Panc1 (cell line): ENCODE measurements around the gene SEZ6L. TPM values are rescaled to one million over a fixed set of nuclear protein-coding genes. Genes with fewer than 3 reads are reported as not detected.

ENCODE experiments used
- ATAC-seq: fragments of 200-7000 bp; cut with Tn5 transposase; 2 replicates; pipeline ENCODE4 v1.9.1; 2020; ENCODE audit warnings: mild to moderate bottlenecking, moderate library complexity
- BruUV-seq: library from RNA; stranded (reverse); fragments of 400-500 nt; replicated peaks from 2 replicates; lab custom pipeline; 2021; lab: Mats Ljungman, UMichigan
- CTCF ChIA-PET: fragments of 300-600 bp; sonication (Branson Sonifier 250); formaldehyde crosslinking; loops from one replicate; lab custom pipeline; 2022; ENCODE audit warnings: antibody characterized with exemption; lab: Charles Lee
- POLR2A ChIA-PET: fragments of 300-600 bp; sonication (Branson Sonifier 250); formaldehyde crosslinking; loops from one replicate; lab custom pipeline; 2022; ENCODE audit warnings: antibody characterized with exemption; lab: Charles Lee
- DNase-seq: peaks from one replicate; pipeline ENCODE4 v3.0.0-alpha.2; 2010; ENCODE audit warnings: low read depth, low spot score
- H3K27ac ChIP-seq: 2 replicates; pipeline ENCODE4 v1.5.1; 2011; ENCODE audit warnings: mild to moderate bottlenecking, low read length, inconsistent platforms
- H3K27me3 ChIP-seq: fragments of 200-500 bp; sonication (Bioruptor generic); 2 replicates; pipeline ENCODE4 v1.6.0; 2014; ENCODE audit warnings: low read length, inconsistent platforms; ENCODE audit not compliant: control insufficient read depth, insufficient read depth
- H3K36me3 ChIP-seq: fragments of 200-500 bp; sonication (Bioruptor generic); 2 replicates; pipeline ENCODE4 v1.5.1; 2014; ENCODE audit warnings: inconsistent platforms, mild to moderate bottlenecking, low read length, moderate library complexity; ENCODE audit not compliant: control insufficient read depth, insufficient read depth
- H3K4me1 ChIP-seq: 2 replicates; pipeline ENCODE4 v1.5.1; 2011; ENCODE audit warnings: inconsistent platforms, mild to moderate bottlenecking, low read length, moderate library complexity; ENCODE audit not compliant: control insufficient read depth, insufficient read depth
- H3K4me3 ChIP-seq, 2 experiments: 2 replicates each; pipeline ENCODE4 v1.5.1; 2011 to 2012; ENCODE audit warnings: low read depth in 2 of 2, low read length in 2 of 2, mild to moderate bottlenecking in 2 of 2, inconsistent platforms in 1 of 2, moderate library complexity in 1 of 2
- H3K9me3 ChIP-seq: fragments of 200-500 bp; sonication (Bioruptor generic); 2 replicates; pipeline ENCODE4 v1.5.1; 2014; ENCODE audit warnings: low read depth, mild to moderate bottlenecking, inconsistent platforms, low read length, moderate library complexity; ENCODE audit not compliant: control insufficient read depth, insufficient read depth
- POLR2AphosphoS5 ChIP-seq: IDR thresholded peaks from 2 replicates; pipeline ENCODE4 v1.6.1; 2012; ENCODE audit warnings: mild to moderate bottlenecking, low read depth, low read length, moderate library complexity
- SIN3A ChIP-seq: IDR thresholded peaks from 2 replicates; pipeline ENCODE4 v1.6.1; 2012; ENCODE audit warnings: low read depth, mild to moderate bottlenecking, low read length, moderate library complexity, borderline replicate concordance; ENCODE audit not compliant: insufficient read depth
- TCF7L2 ChIP-seq: IDR thresholded peaks from 2 replicates; pipeline ENCODE4 v1.6.1; 2011; ENCODE audit warnings: mild to moderate bottlenecking, low read depth, low read length, inconsistent platforms
- in situ Hi-C: cut with HindIII; loops from 2 replicates; pipeline ENCODE4 v1.10.0; 2016; ENCODE audit warnings: low sequenced_read_pairs, low pct_unique_long_range_greater_than_20kb
- intact Hi-C: fragments of 100-400 bp; cut with micrococcal nuclease; formaldehyde crosslinking; loops from one replicate; pipeline ENCODE4 v1.10.0; 2022; ENCODE audit not compliant: unreplicated experiment
- total RNA-seq: library from RNA; stranded (reverse); gene quantifications from one replicate; pipeline ENCODE4 v1.2.1, GENCODE V29; 2021; ENCODE audit not compliant: unreplicated experiment
- TF ChIP-seq, protein P1 (sequence below), 2 experiments: IDR thresholded peaks; 2 replicates each; pipeline ENCODE4 v1.6.1; 2011 to 2012; ENCODE audit warnings: low read depth in 2 of 2, control low read depth in 1 of 2, low read length in 1 of 2, mild to moderate bottlenecking in 1 of 2, moderate library complexity in 1 of 2; ENCODE audit not compliant: insufficient read depth in 1 of 2
- TF ChIP-seq, protein P2 (sequence below): fragments of 450-650 bp; IDR thresholded peaks from 2 replicates; pipeline ENCODE4 v1.5.1; 2017; ENCODE audit warnings: mild to moderate bottlenecking

SEZ6L gene
- total RNA-seq, 1 experiment from 2014 or later = not detected

DNA sequence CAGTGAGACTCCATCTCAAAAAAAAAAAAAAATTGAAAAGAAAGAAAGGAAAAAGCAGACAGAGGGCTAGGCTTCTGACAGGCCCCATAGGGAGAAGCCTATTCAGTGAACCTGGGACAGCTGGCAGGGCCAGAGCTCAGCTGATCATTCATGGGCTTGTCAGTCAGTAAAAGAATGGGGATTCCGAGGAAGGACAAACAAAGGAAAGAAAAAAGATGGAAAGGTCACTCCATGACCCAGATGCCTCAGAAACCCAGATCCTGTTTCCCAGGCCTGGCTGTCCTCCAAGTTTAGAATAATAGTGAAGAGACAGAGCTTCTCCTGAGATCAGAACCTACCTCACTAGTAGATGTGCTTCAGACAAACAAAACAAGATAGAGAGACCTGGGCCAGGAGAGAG, 225.5 kb downstream of the SEZ6L start:
- Histone ChIP-seq H3K9me3 (no peaks in the 10 kb centered on the region), H3K4me3 (no peak overlapping the region), H3K27me3 (no peaks in the 10 kb centered on the region), H3K4me1 (no peaks in the 10 kb centered on the region), H3K27ac (no peak overlapping the region), H3K36me3 (no peaks in the 10 kb centered on the region)
- CTCF ChIA-PET = no interaction called here
- no peak for DNase-seq
- no peak for ATAC-seq
- POLR2A ChIA-PET = no interaction called here
- intact Hi-C loops = no loop called here
- BruUV-seq = no TSS peak
- in situ Hi-C loops = no loop called here
- TF ChIP-seq, protein P1, sequence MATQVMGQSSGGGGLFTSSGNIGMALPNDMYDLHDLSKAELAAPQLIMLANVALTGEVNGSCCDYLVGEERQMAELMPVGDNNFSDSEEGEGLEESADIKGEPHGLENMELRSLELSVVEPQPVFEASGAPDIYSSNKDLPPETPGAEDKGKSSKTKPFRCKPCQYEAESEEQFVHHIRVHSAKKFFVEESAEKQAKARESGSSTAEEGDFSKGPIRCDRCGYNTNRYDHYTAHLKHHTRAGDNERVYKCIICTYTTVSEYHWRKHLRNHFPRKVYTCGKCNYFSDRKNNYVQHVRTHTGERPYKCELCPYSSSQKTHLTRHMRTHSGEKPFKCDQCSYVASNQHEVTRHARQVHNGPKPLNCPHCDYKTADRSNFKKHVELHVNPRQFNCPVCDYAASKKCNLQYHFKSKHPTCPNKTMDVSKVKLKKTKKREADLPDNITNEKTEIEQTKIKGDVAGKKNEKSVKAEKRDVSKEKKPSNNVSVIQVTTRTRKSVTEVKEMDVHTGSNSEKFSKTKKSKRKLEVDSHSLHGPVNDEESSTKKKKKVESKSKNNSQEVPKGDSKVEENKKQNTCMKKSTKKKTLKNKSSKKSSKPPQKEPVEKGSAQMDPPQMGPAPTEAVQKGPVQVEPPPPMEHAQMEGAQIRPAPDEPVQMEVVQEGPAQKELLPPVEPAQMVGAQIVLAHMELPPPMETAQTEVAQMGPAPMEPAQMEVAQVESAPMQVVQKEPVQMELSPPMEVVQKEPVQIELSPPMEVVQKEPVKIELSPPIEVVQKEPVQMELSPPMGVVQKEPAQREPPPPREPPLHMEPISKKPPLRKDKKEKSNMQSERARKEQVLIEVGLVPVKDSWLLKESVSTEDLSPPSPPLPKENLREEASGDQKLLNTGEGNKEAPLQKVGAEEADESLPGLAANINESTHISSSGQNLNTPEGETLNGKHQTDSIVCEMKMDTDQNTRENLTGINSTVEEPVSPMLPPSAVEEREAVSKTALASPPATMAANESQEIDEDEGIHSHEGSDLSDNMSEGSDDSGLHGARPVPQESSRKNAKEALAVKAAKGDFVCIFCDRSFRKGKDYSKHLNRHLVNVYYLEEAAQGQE (IDR thresholded peaks at IDR 0.05; ENCODE audit: insufficient read depth in 1 of 2, low read depth in 2 of 2, low read length in 1 of 2) = no peak
- TF ChIP-seq POLR2AphosphoS5 (no peak), SIN3A (no peak), TCF7L2 (no peak)
- TF ChIP-seq, protein P2, sequence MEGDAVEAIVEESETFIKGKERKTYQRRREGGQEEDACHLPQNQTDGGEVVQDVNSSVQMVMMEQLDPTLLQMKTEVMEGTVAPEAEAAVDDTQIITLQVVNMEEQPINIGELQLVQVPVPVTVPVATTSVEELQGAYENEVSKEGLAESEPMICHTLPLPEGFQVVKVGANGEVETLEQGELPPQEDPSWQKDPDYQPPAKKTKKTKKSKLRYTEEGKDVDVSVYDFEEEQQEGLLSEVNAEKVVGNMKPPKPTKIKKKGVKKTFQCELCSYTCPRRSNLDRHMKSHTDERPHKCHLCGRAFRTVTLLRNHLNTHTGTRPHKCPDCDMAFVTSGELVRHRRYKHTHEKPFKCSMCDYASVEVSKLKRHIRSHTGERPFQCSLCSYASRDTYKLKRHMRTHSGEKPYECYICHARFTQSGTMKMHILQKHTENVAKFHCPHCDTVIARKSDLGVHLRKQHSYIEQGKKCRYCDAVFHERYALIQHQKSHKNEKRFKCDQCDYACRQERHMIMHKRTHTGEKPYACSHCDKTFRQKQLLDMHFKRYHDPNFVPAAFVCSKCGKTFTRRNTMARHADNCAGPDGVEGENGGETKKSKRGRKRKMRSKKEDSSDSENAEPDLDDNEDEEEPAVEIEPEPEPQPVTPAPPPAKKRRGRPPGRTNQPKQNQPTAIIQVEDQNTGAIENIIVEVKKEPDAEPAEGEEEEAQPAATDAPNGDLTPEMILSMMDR = no peak

DNA sequence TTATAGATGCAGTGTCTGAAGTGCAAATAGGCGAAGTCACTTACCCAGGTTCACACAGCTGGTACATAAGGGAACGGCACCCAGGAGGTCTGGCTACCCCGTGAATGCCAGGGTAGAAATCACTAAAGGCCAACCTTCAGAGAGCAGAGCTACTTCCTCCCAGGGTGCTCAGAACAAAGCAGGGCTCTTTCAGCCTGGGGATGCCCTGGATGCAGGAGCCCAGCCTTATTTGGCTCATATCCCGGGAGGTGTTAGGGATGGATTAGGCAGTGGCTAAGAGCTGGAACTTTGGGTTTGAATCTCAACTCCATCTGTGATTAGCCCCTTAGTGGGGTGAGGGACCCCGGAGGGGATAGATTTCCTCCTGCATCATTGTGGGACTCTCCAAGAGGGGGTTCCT, 226.7 kb downstream of the SEZ6L start:
- no peaks in the 10 kb centered on the region for H3K4me1 ChIP-seq
- no peak for TF ChIP-seq POLR2AphosphoS5
- TF ChIP-seq, protein P1 (IDR thresholded peaks at IDR 0.05; ENCODE audit: insufficient read depth in 1 of 2, low read depth in 2 of 2, low read length in 1 of 2) = no peak
- no peak for TF ChIP-seq SIN3A
- TF ChIP-seq TCF7L2 = no peak
- TF ChIP-seq, protein P2 = no peak
- BruUV-seq = no TSS peak
- H3K4me3 ChIP-seq = no peak overlapping the region
- H3K27ac ChIP-seq = no peak overlapping the region
- DNase-seq (no peak), ATAC-seq (no peak)
- H3K36me3 ChIP-seq = no peaks in the 10 kb centered on the region
- ChIA-PET CTCF (interaction anchor here (1.0 kb wide), 1 partner anchor 35 kb away, joined by 4 read pairs; no protein-coding TSS in a partner anchor), POLR2A (no interaction called here)
- intact Hi-C loops (no loop called here), in situ Hi-C loops (no loop called here)
- H3K27me3 ChIP-seq = no peaks in the 10 kb centered on the region
- H3K9me3 ChIP-seq = no peaks in the 10 kb centered on the region
